ENCODE data around the gene PSMB7. TPM values are rescaled to one million over a fixed set of nuclear protein-coding genes. Genes with fewer than 3 reads are reported as not detected.

The PSMB7 gene
- polyA plus RNA-seq, 1 of the 3 experiments (the other 2 are of a cell fraction): 357 TPM

DNA sequence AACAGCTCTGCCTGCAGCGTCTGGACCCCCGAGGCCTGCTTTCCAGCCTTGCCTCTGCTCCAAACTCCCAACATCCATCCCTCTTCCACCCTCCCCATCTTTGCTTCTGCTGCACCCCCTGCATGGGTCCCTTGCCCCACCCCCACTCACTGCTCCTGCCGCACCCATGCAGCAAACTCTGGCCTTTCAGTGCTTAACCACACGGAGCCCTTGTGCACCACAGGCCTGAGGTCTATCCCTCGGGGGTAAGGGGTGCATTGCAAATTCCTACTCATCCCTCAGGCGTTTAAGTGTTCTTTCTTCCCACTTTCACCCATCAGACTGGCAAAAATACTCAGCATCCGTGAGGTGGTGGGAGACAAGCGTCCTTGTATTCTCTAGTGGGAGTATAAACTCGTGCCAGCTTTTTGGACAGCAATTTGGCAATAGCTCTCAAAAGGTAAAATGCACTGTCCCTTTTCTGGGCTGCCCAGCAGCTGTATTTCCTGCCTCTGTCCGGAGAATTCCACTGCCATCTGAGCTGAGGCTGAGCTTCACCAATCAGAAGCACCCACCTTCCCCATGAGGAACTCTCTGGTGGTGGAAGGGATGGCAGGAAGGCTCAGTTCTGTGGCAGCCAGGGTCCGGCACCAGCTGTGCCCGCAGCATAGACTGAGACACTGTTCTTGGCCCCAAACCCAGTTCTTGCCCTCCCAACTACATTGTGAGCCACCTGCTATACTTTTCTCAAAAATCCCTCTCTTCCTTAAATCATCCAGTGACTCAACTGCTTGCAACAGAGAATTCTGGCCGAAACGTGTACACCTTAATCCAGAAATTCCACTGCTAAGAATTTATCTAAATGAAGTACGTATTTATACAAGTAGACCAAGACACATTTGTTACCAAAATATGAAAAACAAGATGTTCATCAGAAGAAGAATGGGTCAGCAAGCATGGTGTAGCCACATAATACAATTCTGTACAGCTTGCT, 15.0 kb downstream of the PSMB7 start:
- no peak for TF ChIP-seq MEF2A (IDR thresholded peaks at IDR 0.05; ENCODE audit: borderline replicate concordance, low read depth)
- TF ChIP-seq TAF1 (IDR thresholded peaks at IDR 0.05; ENCODE audit: borderline replicate concordance, low read depth, low read length): no peak
- no peak for TF ChIP-seq YY1 (IDR thresholded peaks at IDR 0.05; ENCODE audit: low read depth)
- no peak for TF ChIP-seq SMC3 (IDR thresholded peaks at IDR 0.05; ENCODE audit: low read depth, low read length)
- no peak for TF ChIP-seq FOXM1 (IDR thresholded peaks at IDR 0.05; ENCODE audit: low read depth)
- no peak for TF ChIP-seq MXI1 (IDR thresholded peaks at IDR 0.05; ENCODE audit: low read depth, low read length)
- no peak for TF ChIP-seq NRF1 (IDR thresholded peaks at IDR 0.05; ENCODE audit: low read depth, low read length)
- TF ChIP-seq, protein P1, sequence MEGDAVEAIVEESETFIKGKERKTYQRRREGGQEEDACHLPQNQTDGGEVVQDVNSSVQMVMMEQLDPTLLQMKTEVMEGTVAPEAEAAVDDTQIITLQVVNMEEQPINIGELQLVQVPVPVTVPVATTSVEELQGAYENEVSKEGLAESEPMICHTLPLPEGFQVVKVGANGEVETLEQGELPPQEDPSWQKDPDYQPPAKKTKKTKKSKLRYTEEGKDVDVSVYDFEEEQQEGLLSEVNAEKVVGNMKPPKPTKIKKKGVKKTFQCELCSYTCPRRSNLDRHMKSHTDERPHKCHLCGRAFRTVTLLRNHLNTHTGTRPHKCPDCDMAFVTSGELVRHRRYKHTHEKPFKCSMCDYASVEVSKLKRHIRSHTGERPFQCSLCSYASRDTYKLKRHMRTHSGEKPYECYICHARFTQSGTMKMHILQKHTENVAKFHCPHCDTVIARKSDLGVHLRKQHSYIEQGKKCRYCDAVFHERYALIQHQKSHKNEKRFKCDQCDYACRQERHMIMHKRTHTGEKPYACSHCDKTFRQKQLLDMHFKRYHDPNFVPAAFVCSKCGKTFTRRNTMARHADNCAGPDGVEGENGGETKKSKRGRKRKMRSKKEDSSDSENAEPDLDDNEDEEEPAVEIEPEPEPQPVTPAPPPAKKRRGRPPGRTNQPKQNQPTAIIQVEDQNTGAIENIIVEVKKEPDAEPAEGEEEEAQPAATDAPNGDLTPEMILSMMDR (IDR thresholded peaks at IDR 0.05): no peak
- no peak for TF ChIP-seq SIN3A (IDR thresholded peaks at IDR 0.05; ENCODE audit: borderline replicate concordance, low read depth, low read length)
- no peak for TF ChIP-seq RXRA (IDR thresholded peaks at IDR 0.05; ENCODE audit: borderline replicate concordance, low read depth)
- TF ChIP-seq EZH2phosphoT487 (IDR thresholded peaks at IDR 0.05; ENCODE audit: borderline replicate concordance, low read depth): no peak
- no peak for TF ChIP-seq GATA2 (CRISPR knock-in tag; IDR thresholded peaks at IDR 0.05)
- TF ChIP-seq, protein P2, sequence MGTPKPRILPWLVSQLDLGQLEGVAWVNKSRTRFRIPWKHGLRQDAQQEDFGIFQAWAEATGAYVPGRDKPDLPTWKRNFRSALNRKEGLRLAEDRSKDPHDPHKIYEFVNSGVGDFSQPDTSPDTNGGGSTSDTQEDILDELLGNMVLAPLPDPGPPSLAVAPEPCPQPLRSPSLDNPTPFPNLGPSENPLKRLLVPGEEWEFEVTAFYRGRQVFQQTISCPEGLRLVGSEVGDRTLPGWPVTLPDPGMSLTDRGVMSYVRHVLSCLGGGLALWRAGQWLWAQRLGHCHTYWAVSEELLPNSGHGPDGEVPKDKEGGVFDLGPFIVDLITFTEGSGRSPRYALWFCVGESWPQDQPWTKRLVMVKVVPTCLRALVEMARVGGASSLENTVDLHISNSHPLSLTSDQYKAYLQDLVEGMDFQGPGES (IDR thresholded peaks at IDR 0.05; ENCODE audit: low read depth, low read length): no peak
- no peak for TF ChIP-seq NFIC (IDR thresholded peaks at IDR 0.05; ENCODE audit: borderline replicate concordance)
- no peak for TF ChIP-seq CHD2 (IDR thresholded peaks at IDR 0.05; ENCODE audit: low read length, partially characterized antibody)

More for the DNA sequence above, 15.0 kb downstream of the PSMB7 start:
- no peak overlapping the region for H3K4me3 ChIP-seq (ENCODE audit: low read depth in 2 of 2, low read length in 1 of 2)
- POLR2A ChIA-PET: no interaction called here
- no peak overlapping the region for H3K27ac ChIP-seq (ENCODE audit: low read depth in 2 of 2, low read length in 1 of 2)
- no peak overlapping the region for H2AFZ ChIP-seq (ENCODE audit: low read depth)
- H3K79me2 ChIP-seq (ENCODE audit: insufficient read depth): peaks cover 98% of the 10 kb centered on the region
- no peak overlapping the region for H3K4me2 ChIP-seq
- CTCF ChIA-PET: interaction anchor here (1.4 to 3.7 kb wide), 5 partner anchors 8 to 151 kb away, joined by 3 to 20 read pairs (median 16); no protein-coding TSS in a partner anchor
- peaks cover 10% of the 10 kb centered on the region for H3F3A ChIP-seq (replicated peaks; ENCODE audit: insufficient read depth)
- no peaks in the 10 kb centered on the region for H3K9me2 ChIP-seq
- H3K27me3 ChIP-seq (ENCODE audit: insufficient read depth): no peaks in the 10 kb centered on the region
- H3K4me1 ChIP-seq (ENCODE audit: control insufficient read depth in 1 of 2, insufficient read depth in 2 of 2, low read depth in 1 of 2, low read length in 1 of 2): no peaks in the 10 kb centered on the region; a peak in 1 of 4 replicates
- H3K9ac ChIP-seq: no peak overlapping the region
- peaks cover 55 to 62% of the 10 kb centered on the region in 2 experiments for H3K36me3 ChIP-seq (replicated peaks in 1 of 2; ENCODE audit: control insufficient read depth in 1 of 2, insufficient read depth in 2 of 2, low read length in 1 of 2)
- WGBS (ENCODE audit: low lambda C conversion rate): 83% methylated on average over 15 of the region's 15 CpGs
- no peaks in the 10 kb centered on the region for H3K9me3 ChIP-seq
- H4K20me1 ChIP-seq (ENCODE audit: insufficient read depth): peaks cover 69% of the 10 kb centered on the region
- DNase-seq: no peak
